ENCODE measurements around the gene GINS1. TPM values are rescaled to one million over a fixed set of nuclear protein-coding genes. Genes with fewer than 3 reads are reported as not detected.

The GINS1 gene
- total and polyA plus RNA-seq, 4 donors = 0.17 to 11.4 (median 0.48) TPM

GRCh38 chr20:25364180-25364788 is 43.2 kb upstream of the GINS1 start:
- Histone ChIP-seq H3K4me1 (ENCODE audit: control insufficient read depth in 4 of 4, insufficient read depth in 4 of 4, low read length in 3 of 4) (no peaks in the 10 kb centered on the region), H3K9me3 (ENCODE audit: control insufficient read depth in 4 of 4, low read length in 3 of 4) (no peaks in the 10 kb centered on the region), H3K27me3 (ENCODE audit: control insufficient read depth in 4 of 4, insufficient read depth in 4 of 4, low read length in 3 of 4) (no peaks in the 10 kb centered on the region), H3K4me3 (ENCODE audit: low read depth in 1 of 3, low read length in 3 of 3) (no peak overlapping the region), H3K9ac (ENCODE audit: low read depth in 1 of 2, low read length in 2 of 2) (no peak overlapping the region), H3K36me3 (ENCODE audit: control insufficient read depth in 4 of 4, insufficient read depth in 3 of 4, low read depth in 1 of 4, low read length in 3 of 4) (no peaks in the 10 kb centered on the region), H3K27ac (ENCODE audit: low read depth in 1 of 2, low read length in 2 of 2) (no peak overlapping the region)
- DNase-seq (ENCODE audit: low spot score) = no peak
- 82% methylated on average over 3 of the region's 3 CpGs for WGBS
- no peak for TF ChIP-seq TAF1 (conservative IDR thresholded peaks at IDR 0.05)
- TF ChIP-seq SP1 (IDR thresholded peaks at IDR 0.05) = no peak
- no peak for TF ChIP-seq YY1 (IDR thresholded peaks at IDR 0.05)
- no peak for TF ChIP-seq CTCF (IDR thresholded peaks at IDR 0.05; ENCODE audit: low read depth, low read length, missing input control)
- TF ChIP-seq RAD21 (IDR thresholded peaks at IDR 0.05) = no peak
- no peak for TF ChIP-seq HNF4G (IDR thresholded peaks at IDR 0.05)
- no peak for TF ChIP-seq HNF4A (conservative IDR thresholded peaks at IDR 0.05)
- no peak for TF ChIP-seq RXRA (IDR thresholded peaks at IDR 0.05)
- no peak for TF ChIP-seq MAX (IDR thresholded peaks at IDR 0.05)
- no peak for TF ChIP-seq NR2F2 (IDR thresholded peaks at IDR 0.05)
- no peak for TF ChIP-seq ZBTB33 (IDR thresholded peaks at IDR 0.05)
- TF ChIP-seq FOXA1 (IDR thresholded peaks at IDR 0.05) = no peak
- TF ChIP-seq EGR1 (IDR thresholded peaks at IDR 0.05; ENCODE audit: low read depth in 2 of 2) = no peak
- no peak for TF ChIP-seq GABPA (IDR thresholded peaks at IDR 0.05 in 1 of 2, conservative IDR thresholded peaks at IDR 0.05 in 1 of 2)

- 92% methylated on average over 2 of the region's 2 CpGs for WGBS
- Histone ChIP-seq H3K27me3 (ENCODE audit: control insufficient read depth in 4 of 4, insufficient read depth in 4 of 4, low read length in 3 of 4) (no peaks in the 10 kb centered on the region), H3K4me1 (ENCODE audit: control insufficient read depth in 4 of 4, insufficient read depth in 4 of 4, low read length in 3 of 4) (no peaks in the 10 kb centered on the region), H3K9ac (ENCODE audit: low read depth in 1 of 2, low read length in 2 of 2) (no peak overlapping the region), H3K27ac (ENCODE audit: low read depth in 1 of 2, low read length in 2 of 2) (no peak overlapping the region), H3K9me3 (ENCODE audit: control insufficient read depth in 4 of 4, low read length in 3 of 4) (no peaks in the 10 kb centered on the region), H3K36me3 (ENCODE audit: control insufficient read depth in 4 of 4, insufficient read depth in 3 of 4, low read depth in 1 of 4, low read length in 3 of 4) (no peaks in the 10 kb centered on the region), H3K4me3 (ENCODE audit: low read depth in 1 of 3, low read length in 3 of 3) (no peak overlapping the region)
- TF ChIP-seq YY1 (IDR thresholded peaks at IDR 0.05) = no peak
- TF ChIP-seq ZBTB33 (IDR thresholded peaks at IDR 0.05) = no peak
- TF ChIP-seq HNF4A (conservative IDR thresholded peaks at IDR 0.05) = no peak
- TF ChIP-seq FOXA1 (IDR thresholded peaks at IDR 0.05) = no peak
- no peak for TF ChIP-seq NR2F2 (IDR thresholded peaks at IDR 0.05)
- no peak for DNase-seq (ENCODE audit: low spot score)
These were observed 42.4 kb upstream of the GINS1 start for GRCh38 chr20:25364879-25365699.
